UCSD-AML1 (cell line): ENCODE results near the gene PCBP4.
"Not testable (repeated sequence)": the region's sequence is repeated elsewhere in the genome, so short reads cannot be mapped to it uniquely, and the experiment has no call there.

Experiments
- DNase-seq: peaks from one replicate; lab custom pipeline; 2025; ENCODE audit not compliant: unreplicated experiment; lab: John Stamatoyannopoulos, UW

PCBP4 gene

DNA sequence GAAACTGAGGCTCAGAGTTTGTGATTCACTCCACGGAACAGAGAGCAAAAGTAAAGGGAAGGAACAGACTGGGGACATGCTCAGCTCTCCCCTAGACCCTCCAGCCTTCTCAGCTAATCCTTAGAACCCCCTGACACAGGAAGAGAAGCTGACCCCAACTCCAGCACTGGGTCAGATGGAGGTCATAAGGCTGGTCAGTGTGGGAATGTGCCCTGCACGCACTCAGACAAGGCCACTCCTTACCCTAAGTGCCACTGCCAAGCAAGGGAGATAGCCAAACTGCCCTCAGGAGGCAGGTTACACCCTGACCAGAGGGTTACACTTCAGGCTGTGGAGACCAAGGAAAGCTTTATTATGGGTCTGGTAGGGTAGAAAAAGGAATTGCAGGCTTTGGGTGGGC, 27.3 kb upstream of the PCBP4 start:
- DNase-seq, result no peak

DNA sequence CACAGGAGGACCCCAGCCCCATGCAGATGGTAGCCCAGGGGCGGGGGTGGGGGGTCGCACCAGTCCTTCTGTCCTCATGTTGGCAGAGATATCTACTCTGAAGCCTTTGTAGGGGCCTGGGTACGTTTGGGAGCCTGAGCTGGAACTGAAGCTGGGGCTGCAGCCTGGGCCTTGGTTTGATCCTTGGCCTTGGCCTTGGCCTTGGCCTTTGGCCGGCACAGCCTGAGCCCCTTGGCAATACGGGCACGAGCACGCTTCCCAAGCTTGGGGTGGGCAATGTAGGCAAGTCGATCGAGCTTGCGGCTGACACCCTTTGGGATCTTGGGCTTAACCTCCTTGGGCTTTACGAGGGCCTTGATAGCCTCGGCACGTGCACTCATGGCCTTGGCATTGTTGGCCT, 26.4 kb upstream of the PCBP4 start:
- DNase-seq, result not testable (repeated sequence)

DNA sequence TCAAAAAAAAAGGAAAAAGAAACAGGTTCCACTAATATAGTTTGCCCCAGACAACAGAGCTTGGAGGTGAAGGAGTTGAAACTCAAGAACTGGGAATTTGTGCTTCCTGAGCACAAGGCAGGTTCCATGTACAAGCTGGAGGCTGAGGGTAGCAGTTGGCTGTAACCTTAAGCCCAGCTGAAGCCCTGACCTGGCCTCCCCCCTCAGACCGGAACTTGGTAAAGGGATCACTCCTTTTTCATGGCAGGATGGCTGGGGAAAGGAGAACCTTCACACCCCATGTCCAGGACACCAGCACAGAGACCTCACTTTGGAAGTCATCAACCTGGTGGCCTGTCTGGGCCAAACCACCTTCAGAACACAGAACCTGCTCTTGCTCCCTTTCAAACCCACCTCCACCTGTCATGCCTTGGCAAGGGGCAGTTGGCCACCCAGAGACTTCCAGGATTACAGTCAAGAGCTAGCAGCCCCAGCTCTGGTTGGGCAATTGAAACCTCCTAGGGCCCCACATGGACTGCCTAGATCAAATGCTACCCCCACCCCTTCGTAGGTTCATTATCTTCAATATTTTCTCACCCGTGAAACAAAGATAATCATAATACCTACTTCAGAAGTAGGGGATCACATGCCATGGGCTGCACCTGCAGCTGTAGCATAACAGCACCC, 24.9 kb upstream of the PCBP4 start:
- no peak for DNase-seq

DNA sequence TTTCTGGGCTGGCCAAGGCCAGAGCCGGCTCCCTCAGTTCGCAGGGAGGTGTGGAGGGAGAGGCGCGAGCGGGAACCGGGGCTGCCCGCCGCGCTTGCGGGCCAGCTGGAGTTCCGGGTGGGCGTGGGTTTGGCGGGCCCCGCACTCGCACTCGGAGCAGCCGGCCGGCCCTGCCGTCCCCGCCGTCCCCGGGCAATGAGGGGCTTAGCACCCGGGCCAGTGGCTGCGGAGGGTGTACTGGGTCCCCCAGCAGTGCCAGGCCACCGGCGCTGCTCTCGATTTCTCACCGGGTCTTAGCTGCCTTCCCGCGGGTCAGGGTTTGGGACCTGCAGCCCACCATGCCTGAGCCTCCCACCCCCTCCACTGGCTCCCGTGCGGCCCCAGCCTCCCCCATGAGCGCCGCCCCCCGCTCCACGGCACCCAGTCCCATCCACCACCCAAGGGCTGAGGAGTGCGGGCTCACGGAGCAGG, 23.3 kb upstream of the PCBP4 start:
- DNase-seq, result not testable (repeated sequence)

DNA sequence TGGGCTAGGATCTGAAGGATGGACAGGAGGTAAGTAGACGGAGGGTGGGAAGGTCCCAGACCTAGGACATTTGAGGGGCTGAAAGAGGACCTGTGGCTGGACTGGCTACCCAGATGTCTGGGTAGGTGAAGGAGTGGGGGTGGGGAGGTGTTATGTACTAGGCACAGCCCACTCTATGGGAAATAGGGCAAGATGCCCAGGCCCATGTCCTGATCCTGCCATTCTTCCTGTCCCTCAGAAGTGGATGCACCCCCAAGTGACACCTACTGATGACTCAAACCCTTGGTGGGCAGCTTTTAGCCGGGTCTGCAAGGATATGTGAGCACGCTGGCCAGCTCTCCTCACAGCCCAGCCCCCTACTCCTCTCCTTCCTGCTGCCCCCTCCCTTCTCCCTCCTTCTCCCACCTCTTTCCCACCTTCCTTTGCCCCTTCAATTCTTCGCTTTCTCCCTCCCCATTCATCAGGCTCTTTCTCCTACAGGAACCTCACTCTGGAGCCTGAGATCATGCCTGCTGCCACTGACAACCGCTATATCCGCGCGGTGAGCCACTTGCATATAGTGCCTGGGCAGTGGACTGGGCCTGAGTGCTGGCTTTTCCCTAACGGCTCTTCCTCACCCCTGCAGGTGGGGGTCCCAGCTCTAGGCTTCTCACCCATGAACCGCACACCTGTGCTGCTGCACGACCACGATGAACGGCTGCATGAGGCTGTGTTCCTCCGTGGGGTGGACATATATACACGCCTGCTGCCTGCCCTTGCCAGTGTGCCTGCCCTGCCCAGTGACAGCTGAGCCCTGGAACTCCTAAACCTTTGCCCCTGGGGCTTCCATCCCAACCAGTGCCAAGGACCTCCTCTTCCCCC, 21.3 kb upstream of the PCBP4 start:
- no peak for DNase-seq

DNA sequence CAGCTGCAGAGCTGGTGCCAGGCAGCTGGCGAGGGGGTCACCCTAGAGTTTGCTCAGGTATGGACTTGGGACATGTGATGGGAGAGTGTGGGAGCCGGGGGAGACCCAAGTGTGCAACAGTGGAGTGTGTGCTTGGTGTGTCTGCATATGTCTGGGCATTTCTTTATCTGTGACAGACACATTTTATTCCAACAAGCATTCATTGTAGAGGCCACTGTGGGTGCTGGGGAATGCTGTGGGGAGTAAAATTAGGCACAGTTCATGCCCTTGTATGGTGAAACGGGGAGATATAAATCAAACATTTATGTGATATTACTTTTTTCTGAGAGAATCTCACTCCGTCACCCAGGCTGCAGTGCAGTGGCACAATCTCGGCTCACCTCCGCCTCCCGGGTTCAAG, 20.3 kb upstream of the PCBP4 start:
- no peak for DNase-seq

DNA sequence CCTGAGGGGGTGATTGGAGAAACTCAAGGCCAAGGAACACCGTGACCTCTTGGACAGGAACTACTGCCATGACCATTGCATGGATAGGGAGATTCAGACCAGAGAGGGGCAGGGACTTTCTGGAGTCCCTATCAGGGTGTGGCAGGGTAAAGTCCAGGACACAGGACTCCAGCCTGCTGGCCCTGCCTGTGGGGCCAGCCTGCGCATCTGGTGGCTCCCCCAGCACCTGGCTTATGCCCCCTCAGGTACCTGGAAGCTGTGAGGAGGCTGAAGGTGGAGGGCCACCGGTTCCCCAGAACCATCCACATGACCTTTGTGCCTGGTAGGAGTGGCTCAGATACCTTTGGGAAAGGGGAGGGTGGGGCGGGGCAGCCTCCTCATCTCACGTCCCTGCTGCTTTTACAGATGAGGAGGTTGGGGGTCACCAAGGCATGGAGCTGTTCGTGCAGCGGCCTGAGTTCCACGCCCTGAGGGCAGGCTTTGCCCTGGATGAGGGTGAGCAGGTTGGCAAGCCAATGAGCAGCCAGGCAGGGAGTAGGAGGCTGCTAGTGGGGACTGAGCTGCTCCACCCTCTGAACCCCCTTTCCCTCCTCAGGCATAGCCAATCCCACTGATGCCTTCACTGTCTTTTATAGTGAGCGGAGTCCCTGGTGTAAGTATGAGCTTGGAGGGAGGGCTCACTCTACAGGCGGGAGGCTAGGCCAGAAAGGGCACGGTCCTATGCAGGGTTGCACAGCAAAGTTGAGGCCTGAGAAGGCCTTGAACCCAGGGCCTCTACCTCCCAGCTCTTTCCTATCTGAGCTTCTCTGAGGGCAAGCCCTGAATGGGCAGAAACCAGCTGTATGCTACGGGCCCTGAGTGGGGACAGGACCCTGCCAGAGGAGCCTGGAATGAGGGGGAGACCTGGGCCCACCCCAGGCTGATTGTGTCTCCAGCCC, 19.0 kb upstream of the PCBP4 start:
- DNase-seq, result no peak

DNA sequence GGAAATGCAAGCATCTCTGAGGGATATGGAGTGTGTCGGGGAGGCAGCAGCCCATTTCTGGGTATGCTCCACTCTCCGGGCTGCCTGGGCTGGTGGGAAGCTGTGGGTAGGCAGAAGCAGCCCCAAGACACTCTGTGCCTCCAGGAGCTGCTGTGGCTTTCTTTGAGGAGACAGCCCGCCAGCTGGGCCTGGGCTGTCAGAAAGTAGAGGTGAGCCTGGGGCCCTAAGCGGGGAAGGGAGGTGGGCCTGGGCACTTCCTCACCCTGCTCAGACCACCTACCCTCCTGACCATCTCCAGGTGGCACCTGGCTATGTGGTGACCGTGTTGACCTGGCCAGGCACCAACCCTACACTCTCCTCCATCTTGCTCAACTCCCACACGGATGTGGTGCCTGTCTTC, 17.8 kb upstream of the PCBP4 start:
- DNase-seq, result no peak

DNA sequence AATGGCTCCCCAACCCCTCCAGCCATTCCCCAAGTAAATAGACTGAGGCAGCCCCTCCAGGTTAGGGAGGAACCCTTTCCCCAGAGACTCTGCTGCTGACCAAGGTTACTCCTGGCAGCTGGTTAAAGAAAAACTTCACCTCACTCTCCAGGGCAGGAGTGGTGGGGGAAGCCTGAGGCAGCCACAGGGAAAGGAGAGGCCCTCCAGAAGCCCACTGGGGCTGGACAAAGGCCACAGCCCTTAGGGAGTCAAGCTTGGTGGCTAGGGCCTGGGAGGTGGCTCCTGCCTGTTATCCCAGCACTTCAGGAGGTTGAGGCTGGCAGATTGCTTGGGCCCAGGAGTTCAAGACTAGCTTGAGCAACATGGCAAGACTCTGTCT, 17.0 kb upstream of the PCBP4 start:
- no peak for DNase-seq

DNA sequence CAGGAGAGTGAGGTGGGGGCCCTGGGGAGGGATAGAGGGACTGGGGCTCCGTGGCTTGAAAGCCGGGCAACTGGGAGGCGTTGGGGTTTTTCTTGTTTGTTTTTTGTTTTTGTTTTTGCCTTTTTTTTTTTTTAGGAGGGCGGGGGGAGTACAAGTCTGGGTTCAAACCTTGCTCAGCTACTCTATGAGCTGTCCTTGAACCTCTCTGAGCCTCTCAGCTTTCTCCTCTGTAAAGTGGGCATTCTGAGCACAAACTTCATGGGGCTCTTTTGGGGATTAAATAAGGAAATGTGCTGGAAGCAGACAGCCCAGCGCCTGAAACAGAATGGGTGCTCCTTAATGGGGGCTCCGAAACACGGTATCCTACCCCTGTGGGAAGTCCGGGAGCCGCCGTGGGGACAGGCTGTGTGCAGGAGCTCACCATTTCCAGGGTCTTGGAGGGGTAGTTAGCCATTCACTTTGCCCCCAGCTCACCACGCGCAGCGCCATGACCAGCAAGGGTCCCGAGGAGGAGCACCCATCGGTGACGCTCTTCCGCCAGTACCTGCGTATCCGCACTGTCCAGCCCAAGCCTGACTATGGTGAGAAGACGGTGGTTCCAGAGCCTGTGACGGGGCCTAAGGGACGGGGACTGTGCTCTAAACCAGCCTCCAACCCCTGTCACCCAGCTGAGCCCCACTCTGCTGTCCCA, 16.5 kb upstream of the PCBP4 start:
- DNase-seq, result no peak

DNA sequence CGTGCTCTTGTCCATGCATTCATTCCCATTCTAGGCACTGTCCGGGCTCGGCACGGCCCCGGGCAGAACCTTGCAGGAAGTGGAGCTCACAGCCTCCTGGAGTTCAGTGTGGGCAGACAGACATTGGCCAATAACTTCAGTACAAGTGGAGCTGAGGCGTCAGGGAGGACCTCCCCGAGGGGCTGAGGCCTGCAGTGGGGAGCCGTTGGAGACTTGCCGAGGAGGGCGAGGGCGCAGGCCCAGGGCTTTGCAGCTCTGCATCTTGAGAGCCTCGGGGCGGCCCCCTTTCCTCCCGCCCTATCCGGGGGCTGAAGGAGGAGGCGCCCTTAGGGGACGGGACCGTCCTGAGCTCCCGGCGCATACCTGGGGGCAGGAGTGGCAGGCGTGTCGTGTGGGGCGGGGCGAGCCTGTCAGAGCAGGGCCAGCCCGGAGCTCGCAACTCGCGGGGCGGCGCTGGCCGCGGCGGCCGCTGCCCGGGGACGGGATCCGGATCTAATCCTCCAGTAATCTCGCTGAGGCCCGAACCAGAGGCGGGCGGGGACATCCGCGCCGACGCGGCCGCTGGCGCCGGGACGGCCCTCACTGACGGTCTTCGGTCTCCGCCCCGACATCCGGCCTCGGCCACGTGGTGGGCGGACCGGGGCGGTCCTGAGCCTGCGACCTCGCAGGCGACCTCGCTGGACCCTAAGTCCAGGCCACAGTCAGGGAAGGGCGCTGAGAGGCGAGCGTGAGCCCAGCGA, 15.8 kb upstream of the PCBP4 start, which contains the start of gene ACY1:
Gene ACY1, plus strand, starts transcription at position 698 of the 740 bp plus-strand sequence. CDS start 530 bp downstream, outside the sequence.
- DNase-seq, result peak; percentile 91

DNA sequence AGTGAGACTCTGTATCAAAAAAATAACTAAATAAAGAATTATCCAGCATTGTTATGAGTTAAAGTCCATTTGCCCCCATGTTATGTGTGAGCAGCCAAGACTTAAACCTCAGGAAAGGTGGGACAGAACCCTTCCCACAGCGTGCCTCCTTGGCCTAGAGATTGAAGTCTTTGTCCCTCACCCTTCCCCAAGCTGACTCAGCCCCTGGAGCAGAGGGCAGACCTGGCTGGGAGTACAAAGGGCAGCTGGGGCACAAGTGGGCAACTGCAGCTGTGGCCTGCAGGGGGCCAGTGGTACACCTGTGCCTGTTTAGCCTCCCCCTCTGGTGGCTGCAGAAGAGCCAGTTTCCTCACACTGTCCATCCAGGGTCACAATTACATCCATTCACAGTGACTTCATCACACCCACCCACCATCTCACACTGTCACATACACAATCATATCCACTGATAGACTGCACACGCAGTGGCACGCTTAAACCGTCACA, 15.1 kb upstream of the PCBP4 start:
- DNase-seq, result peak; percentile 72

DNA sequence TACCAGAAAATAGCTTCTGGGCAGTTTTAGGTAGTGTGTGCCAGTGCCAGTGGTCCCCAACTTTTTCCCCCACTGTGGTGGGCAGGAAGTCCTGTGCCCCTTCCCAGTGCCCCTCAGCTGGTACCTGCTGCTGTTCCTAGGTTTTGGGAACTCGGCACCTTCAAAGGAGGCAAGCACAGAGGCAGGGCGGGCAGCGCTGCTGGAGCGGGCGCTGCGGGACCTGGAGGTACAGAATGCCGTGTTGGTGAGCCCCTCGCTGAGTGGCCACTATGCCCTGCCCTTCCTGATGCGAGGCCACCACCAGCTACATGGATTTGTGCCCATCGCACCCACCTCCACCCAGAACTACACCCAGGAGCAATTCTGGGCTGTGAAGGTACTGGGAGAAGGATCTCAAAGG, 13.0 kb upstream of the PCBP4 start:
- DNase-seq, result no peak

DNA sequence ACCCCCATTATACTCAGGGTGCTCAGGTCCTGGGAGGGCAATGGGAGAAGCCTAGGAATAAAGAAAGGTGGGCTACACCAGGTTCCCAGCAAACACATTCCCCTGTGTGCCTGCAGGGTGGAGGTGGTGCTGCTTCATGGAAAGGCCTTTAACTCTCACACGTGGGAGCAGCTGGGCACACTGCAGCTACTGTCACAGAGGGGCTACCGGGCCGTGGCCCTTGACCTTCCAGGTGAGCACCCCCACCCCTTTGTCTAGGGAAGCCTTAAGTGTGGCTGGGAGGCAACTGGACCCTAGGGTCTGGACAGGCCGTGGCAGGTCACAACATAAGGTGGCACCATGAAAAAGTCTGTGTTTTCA, 10.9 kb upstream of the PCBP4 start:
- DNase-seq, result no peak

DNA sequence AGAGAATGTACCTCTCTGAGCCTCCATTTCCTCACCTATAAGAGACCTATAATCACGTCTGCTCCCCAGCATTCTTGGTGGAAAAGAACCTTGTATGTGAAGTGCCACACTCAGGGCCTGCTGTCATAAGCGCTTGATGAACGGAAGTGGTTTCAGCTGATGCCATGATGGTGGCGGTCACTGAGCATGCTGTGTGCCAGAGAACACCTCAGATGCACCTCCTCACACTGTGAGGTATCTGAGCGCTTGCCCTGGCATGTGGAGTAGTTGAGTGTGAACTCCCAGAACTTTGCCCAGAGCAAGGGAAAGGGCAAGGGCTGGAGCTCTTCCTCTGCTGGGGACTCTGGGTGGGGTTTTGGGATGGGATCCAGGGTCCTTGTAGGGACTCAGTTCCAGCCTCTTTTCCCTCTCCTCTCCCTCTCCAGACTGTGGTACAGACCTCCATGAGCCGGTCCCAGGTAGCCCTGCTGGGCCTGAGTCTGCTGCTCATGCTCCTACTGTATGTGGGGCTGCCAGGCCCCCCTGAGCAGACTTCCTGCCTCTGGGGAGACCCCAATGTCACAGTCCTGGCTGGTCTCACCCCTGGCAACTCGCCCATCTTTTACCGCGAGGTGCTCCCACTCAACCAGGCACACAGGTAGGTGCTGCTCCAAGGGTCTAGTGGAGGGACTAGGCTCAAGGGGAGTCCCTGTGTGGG, 10.3 kb upstream of the PCBP4 start:
- DNase-seq, result no peak

DNA sequence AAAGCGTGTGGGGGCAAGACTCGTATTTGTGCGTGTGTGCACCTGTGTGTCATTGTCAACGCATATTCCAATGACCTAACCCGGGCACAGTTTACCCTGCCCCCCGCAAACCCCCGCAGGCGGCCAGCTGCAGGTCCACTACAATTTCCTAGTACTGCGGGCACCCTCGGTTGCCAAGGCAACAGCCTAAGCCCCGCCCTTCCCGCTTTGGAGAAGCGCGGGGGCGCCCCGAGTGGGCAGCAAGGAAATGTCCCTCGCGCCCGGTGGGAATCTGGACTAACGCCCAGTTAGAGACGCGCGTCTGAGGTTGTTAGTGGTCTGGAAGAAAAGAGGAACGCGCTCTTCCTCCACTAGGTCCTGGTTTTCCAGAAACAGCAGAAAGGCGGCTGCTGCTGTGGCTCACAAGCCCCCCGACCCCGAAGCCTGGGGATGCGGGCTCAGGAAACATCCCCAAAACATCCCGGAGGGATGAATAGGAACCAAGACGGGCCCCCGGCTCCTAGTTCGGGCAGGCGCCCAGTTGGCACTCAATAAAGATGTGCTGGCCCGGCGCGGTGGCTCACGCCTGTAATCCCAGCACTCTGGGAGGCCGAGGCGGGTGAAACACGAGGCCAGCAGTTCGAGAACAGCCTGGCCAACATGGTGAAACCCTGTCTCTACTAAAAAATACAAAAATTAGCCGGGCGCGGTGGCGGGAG, 8.7 kb upstream of the PCBP4 start:
- no peak for DNase-seq

DNA sequence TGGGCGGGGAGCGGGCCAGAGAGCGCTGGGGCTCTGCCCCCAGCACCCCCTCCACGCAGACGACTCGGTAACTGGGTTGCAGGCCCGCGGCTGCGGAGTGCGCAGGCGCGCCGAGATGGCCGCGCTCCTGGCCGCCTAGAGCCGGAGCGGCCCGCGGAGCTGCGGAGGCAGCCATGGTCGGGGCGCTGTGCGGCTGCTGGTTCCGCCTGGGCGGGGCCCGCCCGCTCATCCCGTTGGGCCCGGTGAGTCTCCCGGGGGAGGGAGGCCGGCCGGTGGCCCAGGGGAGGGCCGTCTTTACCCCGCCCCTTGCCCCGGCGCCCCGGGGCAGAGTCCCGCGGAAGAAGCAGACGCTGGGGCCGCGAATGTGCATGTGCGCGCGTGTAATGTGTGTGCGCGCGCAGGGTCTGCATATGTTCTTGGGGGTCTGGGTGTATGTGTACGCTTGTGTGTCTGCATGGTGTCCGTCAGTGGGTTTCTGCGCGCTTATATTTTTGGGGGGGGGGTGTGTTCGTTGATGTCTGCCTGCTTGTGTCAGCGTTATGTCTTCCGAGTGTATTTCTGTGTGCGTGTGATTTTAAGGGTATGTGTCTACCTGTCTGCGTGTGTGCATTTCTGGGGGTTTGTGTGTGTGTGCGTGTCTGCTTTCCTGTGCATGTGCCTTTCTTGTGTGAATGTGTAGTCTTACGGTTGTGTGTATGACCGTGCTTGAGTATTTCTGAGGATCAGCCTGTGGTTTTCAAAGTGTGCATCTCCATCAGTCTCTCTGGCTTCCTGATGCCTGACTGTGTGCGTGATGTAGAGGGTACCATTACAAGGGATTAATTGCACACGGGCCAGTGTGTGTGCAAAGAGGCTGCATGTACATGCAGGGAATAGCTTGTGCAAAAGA, 8.0 kb upstream of the PCBP4 start, which contains the start of gene ABHD14A:
Gene ABHD14A, plus strand, starts transcription at position 102 of the 889 bp plus-strand sequence. Its CDS starts 72 bp downstream, at position 174.
- peak; percentile 74 for DNase-seq
